ENCODE results near the gene PHLPP2. TPM values are rescaled to one million over a fixed set of nuclear protein-coding genes. Genes with fewer than 3 reads are reported as not detected.

PHLPP2 gene, protein sequence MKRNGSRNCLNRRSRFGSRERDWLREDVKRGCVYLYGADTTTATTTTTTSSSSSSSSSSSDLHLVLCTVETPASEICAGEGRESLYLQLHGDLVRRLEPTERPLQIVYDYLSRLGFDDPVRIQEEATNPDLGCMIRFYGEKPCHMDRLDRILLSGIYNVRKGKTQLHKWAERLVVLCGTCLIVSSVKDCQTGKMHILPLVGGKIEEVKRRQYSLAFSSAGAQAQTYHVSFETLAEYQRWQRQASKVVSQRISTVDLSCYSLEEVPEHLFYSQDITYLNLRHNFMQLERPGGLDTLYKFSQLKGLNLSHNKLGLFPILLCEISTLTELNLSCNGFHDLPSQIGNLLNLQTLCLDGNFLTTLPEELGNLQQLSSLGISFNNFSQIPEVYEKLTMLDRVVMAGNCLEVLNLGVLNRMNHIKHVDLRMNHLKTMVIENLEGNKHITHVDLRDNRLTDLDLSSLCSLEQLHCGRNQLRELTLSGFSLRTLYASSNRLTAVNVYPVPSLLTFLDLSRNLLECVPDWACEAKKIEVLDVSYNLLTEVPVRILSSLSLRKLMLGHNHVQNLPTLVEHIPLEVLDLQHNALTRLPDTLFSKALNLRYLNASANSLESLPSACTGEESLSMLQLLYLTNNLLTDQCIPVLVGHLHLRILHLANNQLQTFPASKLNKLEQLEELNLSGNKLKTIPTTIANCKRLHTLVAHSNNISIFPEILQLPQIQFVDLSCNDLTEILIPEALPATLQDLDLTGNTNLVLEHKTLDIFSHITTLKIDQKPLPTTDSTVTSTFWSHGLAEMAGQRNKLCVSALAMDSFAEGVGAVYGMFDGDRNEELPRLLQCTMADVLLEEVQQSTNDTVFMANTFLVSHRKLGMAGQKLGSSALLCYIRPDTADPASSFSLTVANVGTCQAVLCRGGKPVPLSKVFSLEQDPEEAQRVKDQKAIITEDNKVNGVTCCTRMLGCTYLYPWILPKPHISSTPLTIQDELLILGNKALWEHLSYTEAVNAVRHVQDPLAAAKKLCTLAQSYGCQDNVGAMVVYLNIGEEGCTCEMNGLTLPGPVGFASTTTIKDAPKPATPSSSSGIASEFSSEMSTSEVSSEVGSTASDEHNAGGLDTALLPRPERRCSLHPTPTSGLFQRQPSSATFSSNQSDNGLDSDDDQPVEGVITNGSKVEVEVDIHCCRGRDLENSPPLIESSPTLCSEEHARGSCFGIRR (N-terminal part only)
- 1 to 10 TPM in 3 of 4 donors, under 1 TPM in 1; 0.49 to 5.7 (median 1.7) TPM for total RNA-seq

GRCh38 chr16:71724320-71724751, at the start of gene PHLPP2:
TSS of gene PHLPP2 (minus strand) at chr16:71724701. CDS start at chr16:71714795, 9,906 bp downstream.
- 11 to 16% methylated on average over 10 of the region's 10 CpGs for WGBS, 2 donors
- DNase-seq, result no peak
- TF ChIP-seq POLR2A (IDR thresholded peaks at IDR 0.05), result no peak
- TF ChIP-seq, protein P1, sequence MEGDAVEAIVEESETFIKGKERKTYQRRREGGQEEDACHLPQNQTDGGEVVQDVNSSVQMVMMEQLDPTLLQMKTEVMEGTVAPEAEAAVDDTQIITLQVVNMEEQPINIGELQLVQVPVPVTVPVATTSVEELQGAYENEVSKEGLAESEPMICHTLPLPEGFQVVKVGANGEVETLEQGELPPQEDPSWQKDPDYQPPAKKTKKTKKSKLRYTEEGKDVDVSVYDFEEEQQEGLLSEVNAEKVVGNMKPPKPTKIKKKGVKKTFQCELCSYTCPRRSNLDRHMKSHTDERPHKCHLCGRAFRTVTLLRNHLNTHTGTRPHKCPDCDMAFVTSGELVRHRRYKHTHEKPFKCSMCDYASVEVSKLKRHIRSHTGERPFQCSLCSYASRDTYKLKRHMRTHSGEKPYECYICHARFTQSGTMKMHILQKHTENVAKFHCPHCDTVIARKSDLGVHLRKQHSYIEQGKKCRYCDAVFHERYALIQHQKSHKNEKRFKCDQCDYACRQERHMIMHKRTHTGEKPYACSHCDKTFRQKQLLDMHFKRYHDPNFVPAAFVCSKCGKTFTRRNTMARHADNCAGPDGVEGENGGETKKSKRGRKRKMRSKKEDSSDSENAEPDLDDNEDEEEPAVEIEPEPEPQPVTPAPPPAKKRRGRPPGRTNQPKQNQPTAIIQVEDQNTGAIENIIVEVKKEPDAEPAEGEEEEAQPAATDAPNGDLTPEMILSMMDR (IDR thresholded peaks at IDR 0.05), result no peak
- Histone ChIP-seq H3K27me3 (no peaks in the 10 kb centered on the region), H3K4me3 (peak within 1 kb of the TSS; percentile 67 to 95 (median 78)), H3K9me3 (no peaks in the 10 kb centered on the region), H3K27ac (peak within 1 kb of the TSS; percentile 73 to 97 (median 88)), H3K36me3 (peaks cover 0 to 2% (median 0%) of the 10 kb centered on the region in 3 donors), H3K4me1 (peaks cover 0 to 31% (median 7%) of the 10 kb centered on the region in 3 donors)
- intact Hi-C loops (cut with DNase I), result no loop called here

GRCh38 chr16:71771571-71771970, 47.1 kb upstream of the PHLPP2 start:
- TF ChIP-seq, protein P1 (IDR thresholded peaks at IDR 0.05), result no peak
- TF ChIP-seq POLR2A (IDR thresholded peaks at IDR 0.05), result no peak
- H3K4me1 ChIP-seq, result peaks cover 0 to 16% (median 0%) of the 10 kb centered on the region in 3 donors
- no peaks in the 10 kb centered on the region for H3K9me3 ChIP-seq
- intact Hi-C loops (cut with DNase I), result no loop called here
- no peak overlapping the region for H3K27ac ChIP-seq
- no peak for DNase-seq
- H3K4me3 ChIP-seq, result no peak overlapping the region
- H3K27me3 ChIP-seq, result no peaks in the 10 kb centered on the region
- H3K36me3 ChIP-seq, result peaks cover 7 to 94% (median 14%) of the 10 kb centered on the region in 3 donors

GRCh38 chr16:71769222-71769621, 44.7 kb upstream of the PHLPP2 start:
- TF ChIP-seq POLR2A (IDR thresholded peaks at IDR 0.05), result no peak
- TF ChIP-seq, protein P1 (IDR thresholded peaks at IDR 0.05), result no peak
- Histone ChIP-seq H3K4me3 (no peak overlapping the region), H3K4me1 (peaks cover 0 to 16% (median 0%) of the 10 kb centered on the region in 3 donors), H3K36me3 (peaks cover 8 to 93% (median 14%) of the 10 kb centered on the region in 3 donors), H3K9me3 (no peaks in the 10 kb centered on the region), H3K27ac (no peak overlapping the region), H3K27me3 (no peaks in the 10 kb centered on the region)
- WGBS, 2 donors, result 92 to 100% methylated on average over 1 of the region's 1 CpG
- no peak for DNase-seq
- intact Hi-C loops (cut with DNase I), result no loop called here

- no peak overlapping the region for H3K4me3 ChIP-seq
- no peak overlapping the region for H3K27ac ChIP-seq
- DNase-seq, result no peak
- H3K36me3 ChIP-seq, result peaks cover 5 to 93% (median 15%) of the 10 kb centered on the region in 3 donors
- WGBS, 2 donors, result 77 to 83% methylated on average over 3 of the region's 3 CpGs
- H3K27me3 ChIP-seq, result no peaks in the 10 kb centered on the region
- no peaks in the 10 kb centered on the region for H3K9me3 ChIP-seq
- TF ChIP-seq POLR2A (IDR thresholded peaks at IDR 0.05), result no peak
- TF ChIP-seq, protein P1 (IDR thresholded peaks at IDR 0.05), result no peak
- intact Hi-C loops (cut with DNase I), result no loop called here
- peaks cover 0 to 16% (median 0%) of the 10 kb centered on the region in 3 donors for H3K4me1 ChIP-seq
These were observed 42.8 kb upstream of the PHLPP2 start for GRCh38 chr16:71767060-71767900.

All from esophagus squamous epithelium (tissue), 5 donors.